ENCODE measurements around the gene STX17. TPM values are rescaled to one million over a fixed set of nuclear protein-coding genes. Genes with fewer than 3 reads are reported as not detected.

Gene STX17
- total RNA-seq, 4 donors from 2014 or later: 6.7 to 363 (median 37.1) TPM

GRCh38 chr9:99867968-99868367 lies 38.5 kb upstream of the STX17 start:
- DNase-seq: no peak
- H3K27me3 ChIP-seq: no peaks in the 10 kb centered on the region
- intact Hi-C loops (cut with DNase I; ENCODE audit: low total_unique reads): no loop called here

DNA sequence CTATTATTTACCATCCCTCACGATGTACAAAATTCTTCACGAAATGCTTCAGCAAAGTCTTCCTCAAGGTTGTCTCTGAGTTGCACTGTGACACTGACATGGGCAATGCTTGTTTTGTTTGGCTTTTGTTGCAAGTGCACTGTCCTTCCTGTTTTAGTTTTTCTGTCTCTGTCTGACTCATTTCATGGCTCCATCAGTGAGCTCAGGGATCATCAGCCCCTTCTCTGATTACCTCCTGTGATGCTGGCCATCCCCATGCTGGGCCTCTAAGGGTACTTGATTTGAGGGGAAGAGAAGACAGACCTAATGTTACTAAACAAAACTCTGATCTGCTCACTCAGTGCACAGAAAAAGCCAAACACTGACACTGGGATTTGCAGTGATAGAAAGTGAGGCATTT lies 37.6 kb upstream of the STX17 start:
- no peak for DNase-seq
- intact Hi-C loops (cut with DNase I; ENCODE audit: low total_unique reads): no loop called here
- Histone ChIP-seq H3K9me3 (no peaks in the 10 kb centered on the region), H3K27ac (no peak overlapping the region), H3K27me3 (no peaks in the 10 kb centered on the region), H3K4me1 (no peaks in the 10 kb centered on the region), H3K36me3 (no peaks in the 10 kb centered on the region), H3K4me3 (no peak overlapping the region)
- in situ Hi-C loops (cut with MboI; ENCODE audit: low pct_ligation_motif_present in 1 of 4, low pct_unique_long_range_greater_than_20kb in 1 of 4, low sequenced_read_pairs in 3 of 4): no loop called here
- WGBS, 2 donors (ENCODE audit: low coverage in 1 of 2): 81 to 83% methylated on average over 2 of the region's 2 CpGs
- no peak for TF ChIP-seq EP300 (IDR thresholded peaks at IDR 0.05; ENCODE audit: low read depth)
- no peak for TF ChIP-seq POLR2AphosphoS5 (IDR thresholded peaks at IDR 0.05)
- TF ChIP-seq POLR2A (IDR thresholded peaks at IDR 0.05): no peak
- no peak for TF ChIP-seq CTCF (IDR thresholded peaks at IDR 0.05)

More at GRCh38 chr9:99867968-99868367, 38.5 kb upstream of the STX17 start:
- Histone ChIP-seq H3K27ac (no peak overlapping the region), H3K36me3 (no peaks in the 10 kb centered on the region), H3K4me1 (no peaks in the 10 kb centered on the region), H3K4me3 (no peak overlapping the region), H3K9me3 (no peaks in the 10 kb centered on the region)
- in situ Hi-C loops (cut with MboI; ENCODE audit: low pct_ligation_motif_present in 1 of 4, low pct_unique_long_range_greater_than_20kb in 1 of 4, low sequenced_read_pairs in 3 of 4): no loop called here
- TF ChIP-seq CTCF (IDR thresholded peaks at IDR 0.05): no peak
- no peak for TF ChIP-seq POLR2AphosphoS5 (IDR thresholded peaks at IDR 0.05)
- no peak for TF ChIP-seq EP300 (IDR thresholded peaks at IDR 0.05; ENCODE audit: low read depth)
- no peak for TF ChIP-seq POLR2A (IDR thresholded peaks at IDR 0.05)

DNA sequence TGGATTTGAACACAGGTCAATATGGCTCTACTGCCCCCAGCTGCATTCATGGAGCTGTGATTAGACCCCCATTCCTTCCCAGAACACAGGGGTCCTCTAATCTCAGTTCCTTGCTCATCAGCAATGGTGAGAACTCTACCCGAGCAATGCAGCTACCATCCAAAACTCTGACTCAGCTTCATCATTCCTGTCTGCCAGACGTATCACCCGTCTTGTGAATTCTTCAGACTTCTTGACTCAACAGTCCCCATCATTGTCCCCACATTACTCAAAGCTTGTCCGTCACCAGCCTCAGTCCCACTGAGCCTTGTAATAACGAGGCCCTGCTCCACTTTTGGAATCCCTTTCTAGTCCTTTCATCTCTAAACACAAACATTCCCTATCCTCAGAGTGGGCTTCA lies 36.3 kb upstream of the STX17 start:
- no peaks in the 10 kb centered on the region for H3K27me3 ChIP-seq
- H3K9me3 ChIP-seq: no peaks in the 10 kb centered on the region
- no peak for DNase-seq
- H3K27ac ChIP-seq: no peak overlapping the region
- 86 to 87% methylated on average over 4 to 5 of the region's 5 CpGs for WGBS, 2 donors (ENCODE audit: low coverage in 1 of 2)
- no peaks in the 10 kb centered on the region for H3K36me3 ChIP-seq
- intact Hi-C loops (cut with DNase I; ENCODE audit: low total_unique reads) (no loop called here), in situ Hi-C loops (cut with MboI; ENCODE audit: low pct_ligation_motif_present in 1 of 4, low pct_unique_long_range_greater_than_20kb in 1 of 4, low sequenced_read_pairs in 3 of 4) (no loop called here)
- H3K4me1 ChIP-seq: no peaks in the 10 kb centered on the region
- H3K4me3 ChIP-seq: no peak overlapping the region
- TF ChIP-seq EP300 (IDR thresholded peaks at IDR 0.05; ENCODE audit: low read depth): no peak
- no peak for TF ChIP-seq POLR2AphosphoS5 (IDR thresholded peaks at IDR 0.05)
- no peak for TF ChIP-seq CTCF (IDR thresholded peaks at IDR 0.05)
- no peak for TF ChIP-seq POLR2A (IDR thresholded peaks at IDR 0.05)

- intact Hi-C loops (cut with DNase I; ENCODE audit: low total_unique reads): no loop called here
- 92 to 93% methylated on average over 2 to 3 of the region's 3 CpGs for WGBS, 2 donors (ENCODE audit: low coverage in 1 of 2)
- H3K4me3 ChIP-seq: no peak overlapping the region
Measured at GRCh38 chr9:99873531-99873930, 32.9 kb upstream of the STX17 start.

More at GRCh38 chr9:99873531-99873930, 32.9 kb upstream of the STX17 start:
- H3K27ac ChIP-seq: no peak overlapping the region
- no peaks in the 10 kb centered on the region for H3K27me3 ChIP-seq
- no peak for DNase-seq
- in situ Hi-C loops (cut with MboI; ENCODE audit: low pct_ligation_motif_present in 1 of 4, low pct_unique_long_range_greater_than_20kb in 1 of 4, low sequenced_read_pairs in 3 of 4): no loop called here
- no peaks in the 10 kb centered on the region for H3K36me3 ChIP-seq
- no peaks in the 10 kb centered on the region for H3K4me1 ChIP-seq
- no peaks in the 10 kb centered on the region for H3K9me3 ChIP-seq
- TF ChIP-seq POLR2A (IDR thresholded peaks at IDR 0.05): no peak
- no peak for TF ChIP-seq EP300 (IDR thresholded peaks at IDR 0.05; ENCODE audit: low read depth)
- TF ChIP-seq CTCF (IDR thresholded peaks at IDR 0.05): no peak
- TF ChIP-seq POLR2AphosphoS5 (IDR thresholded peaks at IDR 0.05): no peak
